HG03060 (cell line): ENCODE measurements around the gene PTPN1.
"Not testable (repeated sequence)": the region's sequence is repeated elsewhere in the genome, so short reads cannot be mapped to it uniquely, and the experiment has no call there.

Source experiments
- ATAC-seq: cut with Tn5 transposase; IDR thresholded peaks from one replicate; pipeline ENCODE4 v1.9.1; 2021; ENCODE audit warnings: low read depth, moderate number of reproducible peaks; ENCODE audit not compliant: unreplicated experiment

The PTPN1 gene

GRCh38 chr20:50601511-50602431, 91.6 kb downstream of the PTPN1 start:
- no peak for ATAC-seq

- ATAC-seq = no peak
Observed at GRCh38 chr20:50602432-50603088, 92.4 kb downstream of the PTPN1 start.

GRCh38 chr20:50604451-50604850, 94.3 kb downstream of the PTPN1 start:
- ATAC-seq = no peak

- ATAC-seq = no peak
Observed at GRCh38 chr20:50605136-50605535, 95.0 kb downstream of the PTPN1 start.

- ATAC-seq = no peak
Observed at GRCh38 chr20:50607436-50607835, 97.3 kb downstream of the PTPN1 start.

- ATAC-seq = no peak
Observed at GRCh38 chr20:50607850-50608749, 97.9 kb downstream of the PTPN1 start.

GRCh38 chr20:50608750-50609104, 98.5 kb downstream of the PTPN1 start:
- ATAC-seq = no peak

- no peak for ATAC-seq
Observed at GRCh38 chr20:50609438-50609989, 99.3 kb downstream of the PTPN1 start.

GRCh38 chr20:50610212-50610718, 100.1 kb downstream of the PTPN1 start:
- ATAC-seq = no peak

- no peak for ATAC-seq
Observed at GRCh38 chr20:50611128-50611810, 101.1 kb downstream of the PTPN1 start.

- no peak for ATAC-seq
Observed at GRCh38 chr20:50613438-50614169, 103.4 kb downstream of the PTPN1 start.

GRCh38 chr20:50615407-50615806, 105.2 kb downstream of the PTPN1 start:
- ATAC-seq = no peak

- ATAC-seq = no peak
Observed at GRCh38 chr20:50617022-50617421, 106.8 kb downstream of the PTPN1 start.

- ATAC-seq = no peak
Observed at GRCh38 chr20:50618537-50618936, 108.4 kb downstream of the PTPN1 start.

GRCh38 chr20:50620459-50620858, 110.3 kb downstream of the PTPN1 start:
- not testable (repeated sequence) for ATAC-seq

GRCh38 chr20:50621068-50621665, 111.0 kb downstream of the PTPN1 start:
- ATAC-seq = no peak

GRCh38 chr20:50624351-50625016, 114.3 kb downstream of the PTPN1 start:
- ATAC-seq = no peak

GRCh38 chr20:50625986-50626677, 115.9 kb downstream of the PTPN1 start:
- ATAC-seq = no peak
